GM19023 (cell line): ENCODE results near the gene RALGPS1.

Source experiments
- ATAC-seq: cut with Tn5 transposase; IDR thresholded peaks from one replicate; pipeline ENCODE4 v1.9.1; 2021; ENCODE audit warnings: mild to moderate bottlenecking, moderate library complexity; ENCODE audit not compliant: unreplicated experiment

The RALGPS1 gene

DNA sequence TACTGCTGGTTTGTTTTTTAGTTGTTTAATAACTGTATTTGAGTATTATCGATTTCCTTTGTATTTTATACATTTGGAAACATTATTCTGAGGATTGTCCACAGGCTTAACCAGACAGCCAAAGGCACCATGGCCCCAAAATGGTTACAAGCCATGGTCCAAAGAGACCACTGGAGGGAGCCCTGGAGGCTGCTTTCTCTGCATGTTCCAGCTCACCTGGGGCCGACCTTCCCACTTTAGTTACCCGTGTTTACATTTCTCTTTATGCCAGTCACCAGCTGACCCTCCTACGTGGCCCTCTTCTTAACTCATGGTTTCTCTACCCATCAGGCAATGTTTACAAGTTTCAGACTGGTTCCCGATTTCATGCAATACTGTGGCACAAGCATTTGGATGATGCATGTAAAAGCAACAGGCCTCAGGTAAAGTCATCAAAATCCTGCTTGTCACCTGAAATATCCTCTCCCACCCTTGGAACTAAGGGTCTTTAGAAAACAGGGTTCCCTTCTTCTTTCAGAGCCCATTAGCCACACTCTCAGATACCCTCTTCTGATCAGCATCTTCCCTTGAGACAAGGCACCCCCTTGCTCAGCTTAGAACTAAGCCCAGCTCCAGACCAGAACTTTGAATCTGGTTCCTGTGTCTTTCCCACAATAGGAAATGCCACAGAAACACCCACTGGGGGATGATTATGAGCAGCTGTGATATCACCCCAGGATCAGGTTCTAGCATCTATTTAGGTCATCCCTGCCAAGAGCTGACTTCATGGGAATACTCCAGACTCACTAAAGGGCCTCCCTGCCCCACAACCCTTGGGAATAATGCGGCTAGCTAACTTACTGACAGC, 300.1 kb downstream of the RALGPS1 start:
- ATAC-seq, result no peak

DNA sequence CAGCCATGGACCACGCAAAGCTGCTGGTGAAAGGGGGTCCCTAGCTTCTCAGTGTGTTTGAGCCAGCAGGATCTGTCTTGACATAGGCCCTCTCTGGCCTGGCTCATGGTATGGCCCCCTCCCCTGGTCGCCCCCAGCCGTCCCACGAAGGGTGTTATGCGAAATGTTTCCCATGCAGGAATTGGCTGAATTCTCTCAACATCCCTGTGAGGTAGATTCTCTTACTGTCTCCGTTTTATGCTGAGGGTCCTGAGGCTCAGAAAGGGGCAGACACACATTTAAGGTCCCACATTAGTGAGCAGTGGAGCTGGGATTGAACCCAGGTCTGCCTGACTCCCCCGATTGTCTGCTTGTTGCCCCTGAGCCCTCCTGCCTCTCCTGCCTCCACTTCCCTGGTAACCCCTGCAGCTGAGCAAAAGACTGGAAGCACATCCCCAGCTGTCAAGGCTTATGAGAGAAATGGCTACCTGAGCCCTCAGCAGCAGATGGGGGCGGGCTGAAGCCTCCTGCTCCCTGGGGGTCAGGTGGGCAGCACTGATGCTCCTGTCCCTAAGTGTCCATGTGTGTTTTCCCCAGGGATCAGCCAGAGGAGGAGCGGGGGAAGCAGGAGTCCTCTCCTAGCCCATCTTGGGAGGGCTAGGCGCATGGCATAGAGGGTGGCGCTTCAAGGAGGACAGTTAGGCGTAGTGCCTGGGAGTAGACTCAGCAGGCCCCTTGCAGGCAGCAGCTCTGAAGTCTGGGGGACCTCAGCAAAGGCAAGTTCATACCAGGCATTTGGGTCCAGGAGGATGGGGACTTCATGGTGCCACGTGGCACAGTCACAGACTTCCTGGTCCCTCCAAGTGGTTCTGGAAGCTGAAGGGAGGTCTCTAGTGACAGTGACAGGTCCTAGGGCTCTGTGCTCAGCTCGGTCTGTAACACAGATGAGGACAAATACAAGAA, 301.0 kb downstream of the RALGPS1 start:
- ATAC-seq, result no peak

- ATAC-seq, result no peak
Measured at GRCh38 chr9:127216210-127216887, 301.8 kb downstream of the RALGPS1 start.

- ATAC-seq, result no peak
Measured at GRCh38 chr9:127216888-127217217, 302.3 kb downstream of the RALGPS1 start.

DNA sequence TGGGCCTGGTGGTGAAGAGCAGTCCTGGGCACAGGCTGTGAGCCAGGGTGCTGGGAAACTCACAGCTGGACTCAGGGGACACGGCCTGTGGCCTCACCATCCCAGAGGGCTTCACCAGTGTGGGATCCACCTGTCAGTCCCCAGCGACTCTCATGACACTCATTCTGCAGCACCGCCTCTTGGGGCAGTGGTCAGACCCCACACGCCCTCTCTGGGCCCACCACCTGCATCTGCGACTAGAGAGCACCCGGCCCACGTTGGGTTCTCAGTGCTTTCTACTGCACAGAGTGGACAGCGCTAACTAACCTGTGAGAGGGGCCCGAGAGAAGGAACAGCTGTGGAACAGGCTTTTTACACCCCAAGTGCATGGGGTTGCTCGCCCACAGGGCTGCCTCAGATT, 304.2 kb downstream of the RALGPS1 start:
- no peak for ATAC-seq

DNA sequence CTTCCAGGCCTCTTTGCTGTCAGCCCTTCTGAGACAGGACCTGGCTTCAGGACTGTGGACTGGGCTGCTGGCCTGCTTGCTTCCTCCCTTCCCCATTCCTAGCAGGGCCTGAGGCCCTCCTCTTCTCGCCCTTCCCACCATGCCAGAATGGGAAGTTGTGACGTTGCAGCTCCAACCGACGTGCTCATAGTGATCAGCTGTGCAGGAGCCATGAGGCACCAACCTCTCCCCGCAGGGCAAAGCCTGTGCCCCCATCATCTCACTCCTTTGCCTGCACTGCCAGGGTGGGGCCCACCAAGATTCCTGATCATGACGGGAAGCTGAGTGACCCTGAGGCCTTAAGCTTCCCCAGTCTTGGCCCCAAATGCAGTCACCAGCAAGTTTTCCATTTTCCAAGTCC, 304.9 kb downstream of the RALGPS1 start:
- no peak for ATAC-seq

- no peak for ATAC-seq
Measured at GRCh38 chr9:127221695-127222094, 307.1 kb downstream of the RALGPS1 start.

DNA sequence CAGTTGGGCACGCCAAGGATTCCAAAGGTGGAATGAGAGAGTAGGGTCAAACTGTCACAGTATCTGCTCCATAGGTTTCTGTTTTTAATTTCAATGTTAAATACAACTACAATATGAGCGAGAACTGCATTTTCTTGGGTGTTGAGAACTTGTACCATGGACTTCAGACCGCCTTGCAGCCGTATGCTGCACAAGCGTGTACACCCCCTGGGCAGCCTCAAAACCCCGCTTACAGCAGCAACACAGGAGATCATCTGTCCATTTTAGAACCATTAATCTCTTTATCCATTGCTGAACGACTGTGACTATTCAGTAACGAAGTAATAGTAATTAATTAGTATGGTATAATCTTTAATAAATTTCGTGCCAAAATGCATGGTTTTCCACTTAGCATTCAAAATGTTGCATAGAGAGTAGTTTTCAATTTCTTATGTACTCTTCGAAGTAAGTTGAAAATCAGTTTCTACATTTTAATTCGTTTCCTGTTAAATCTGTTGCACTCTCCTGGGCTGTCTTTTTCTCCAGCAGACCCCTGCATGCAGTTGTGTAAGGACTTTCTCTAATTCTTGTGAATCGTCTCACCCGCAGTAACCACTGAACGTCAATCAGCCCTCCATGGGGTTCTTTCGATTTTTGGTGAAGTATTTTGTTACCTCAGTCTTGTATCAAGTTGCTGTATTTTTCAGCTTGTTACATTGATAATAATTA, 308.0 kb downstream of the RALGPS1 start:
- ATAC-seq, result no peak

DNA sequence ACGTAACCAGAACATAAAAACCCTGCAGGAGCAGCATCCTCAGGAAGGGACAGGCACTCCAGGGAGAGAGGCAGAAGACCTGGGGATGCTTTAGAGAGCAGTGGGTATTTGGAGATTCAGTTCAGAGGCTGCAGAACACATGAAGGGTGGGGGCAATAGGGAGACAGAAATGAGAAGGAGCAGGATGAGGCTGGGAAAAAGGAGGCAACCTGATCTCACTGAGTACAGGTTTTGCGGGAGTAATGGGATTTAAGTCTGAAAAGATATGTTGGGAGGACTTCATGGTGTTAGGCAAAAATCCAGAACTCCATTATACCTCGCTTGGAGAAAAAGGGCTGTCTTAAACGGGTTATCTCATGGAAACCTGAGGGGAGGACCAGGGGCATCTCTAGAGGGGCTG, 308.7 kb downstream of the RALGPS1 start:
- no peak for ATAC-seq

DNA sequence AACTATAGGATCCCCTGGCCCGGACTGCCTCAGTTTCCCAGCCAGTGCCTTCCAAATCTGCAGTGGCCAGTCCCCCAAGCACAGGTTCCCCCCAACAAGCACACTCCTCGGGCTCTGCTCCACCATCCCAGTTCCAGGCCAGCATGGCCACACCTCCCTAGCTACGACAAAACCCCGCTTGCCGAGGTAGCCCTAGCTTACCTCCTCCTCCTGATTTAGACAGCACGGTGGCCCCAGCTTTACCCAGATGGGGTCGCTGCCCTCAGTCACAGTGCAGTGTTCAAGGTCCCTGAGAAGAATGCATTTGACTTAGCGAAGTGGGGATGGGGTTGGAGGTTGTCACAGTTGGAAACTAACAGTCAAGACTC, 309.2 kb downstream of the RALGPS1 start:
- no peak for ATAC-seq

DNA sequence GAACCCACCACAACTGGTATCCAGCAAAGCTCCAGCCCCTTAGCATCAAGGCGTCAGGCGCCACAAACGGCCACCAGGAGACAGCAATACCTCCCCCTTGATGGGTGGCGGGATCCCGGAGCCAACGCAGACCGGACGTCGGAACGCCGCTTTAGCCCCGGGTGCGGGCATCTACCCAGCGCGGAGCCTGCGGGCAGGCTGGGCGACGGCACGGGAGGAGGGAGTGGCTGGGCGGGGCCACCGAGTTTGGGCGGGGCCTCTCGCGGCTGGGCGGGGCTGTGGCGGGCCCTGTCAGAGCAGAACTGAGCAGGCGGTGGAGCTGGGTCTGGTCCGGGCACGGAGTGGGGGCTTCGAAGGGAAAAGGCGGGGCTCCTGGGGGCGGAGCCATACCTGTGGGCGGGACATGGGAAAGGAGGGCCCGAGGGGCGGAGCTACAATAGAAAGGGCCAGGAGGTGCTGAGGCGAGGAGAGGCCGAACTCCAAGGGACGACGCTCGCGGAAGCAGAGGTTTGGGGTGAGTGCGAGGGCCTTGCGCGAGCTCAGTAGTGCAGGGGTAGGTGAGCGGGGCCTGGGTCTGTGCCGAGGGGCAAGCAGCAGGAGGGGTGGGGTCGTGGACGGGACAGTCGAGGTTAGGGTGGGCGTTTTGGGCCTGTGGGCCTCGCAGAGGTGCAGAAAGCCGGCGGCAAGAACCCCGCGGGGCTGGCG, 309.7 kb downstream of the RALGPS1 start:
- ATAC-seq, result peak; percentile 51

DNA sequence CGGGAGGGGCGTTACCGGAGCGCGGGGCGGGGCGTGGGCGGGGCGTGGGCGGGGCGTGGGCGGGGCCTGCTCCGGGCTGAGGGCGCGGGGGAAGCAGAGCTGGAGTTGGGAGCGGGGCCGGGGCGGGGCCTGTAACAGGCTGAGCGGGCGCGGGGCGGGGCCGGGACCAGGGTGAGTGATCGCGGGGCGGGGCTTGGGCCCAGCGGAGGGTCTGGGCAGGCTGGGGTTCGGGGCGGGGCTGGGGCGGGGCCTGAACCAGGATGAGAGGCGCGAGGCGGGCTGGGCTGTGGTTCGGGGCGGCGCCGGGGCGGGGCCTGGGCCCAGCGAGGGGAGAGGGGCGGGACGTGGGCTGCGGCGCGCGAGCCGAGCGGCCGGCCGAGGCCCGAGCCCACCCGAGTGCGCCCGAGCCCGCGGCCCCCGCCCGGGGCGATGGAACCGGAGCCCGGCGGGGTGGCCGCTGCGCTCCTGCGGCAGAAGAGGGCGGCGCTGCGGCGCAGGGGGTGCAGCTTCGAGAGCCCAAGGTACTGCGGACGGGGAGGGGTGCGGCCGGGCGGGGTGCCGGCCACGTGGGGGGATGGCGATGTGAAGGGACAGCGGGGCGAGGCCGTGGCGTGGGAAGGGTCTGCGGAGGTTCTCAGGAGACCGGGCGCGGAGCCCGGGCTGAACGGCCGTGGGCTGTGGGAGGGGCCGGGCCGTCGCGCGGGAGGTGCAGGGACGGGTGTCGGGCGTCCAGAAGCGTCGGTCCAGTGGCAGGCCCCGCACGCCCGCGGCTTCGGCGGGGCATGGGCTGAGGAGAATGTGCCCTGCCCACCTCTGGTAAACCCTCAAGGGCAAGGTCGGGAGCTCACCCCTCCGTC, 310.5 kb downstream of the RALGPS1 start:
- ATAC-seq, result peak; percentile 51

DNA sequence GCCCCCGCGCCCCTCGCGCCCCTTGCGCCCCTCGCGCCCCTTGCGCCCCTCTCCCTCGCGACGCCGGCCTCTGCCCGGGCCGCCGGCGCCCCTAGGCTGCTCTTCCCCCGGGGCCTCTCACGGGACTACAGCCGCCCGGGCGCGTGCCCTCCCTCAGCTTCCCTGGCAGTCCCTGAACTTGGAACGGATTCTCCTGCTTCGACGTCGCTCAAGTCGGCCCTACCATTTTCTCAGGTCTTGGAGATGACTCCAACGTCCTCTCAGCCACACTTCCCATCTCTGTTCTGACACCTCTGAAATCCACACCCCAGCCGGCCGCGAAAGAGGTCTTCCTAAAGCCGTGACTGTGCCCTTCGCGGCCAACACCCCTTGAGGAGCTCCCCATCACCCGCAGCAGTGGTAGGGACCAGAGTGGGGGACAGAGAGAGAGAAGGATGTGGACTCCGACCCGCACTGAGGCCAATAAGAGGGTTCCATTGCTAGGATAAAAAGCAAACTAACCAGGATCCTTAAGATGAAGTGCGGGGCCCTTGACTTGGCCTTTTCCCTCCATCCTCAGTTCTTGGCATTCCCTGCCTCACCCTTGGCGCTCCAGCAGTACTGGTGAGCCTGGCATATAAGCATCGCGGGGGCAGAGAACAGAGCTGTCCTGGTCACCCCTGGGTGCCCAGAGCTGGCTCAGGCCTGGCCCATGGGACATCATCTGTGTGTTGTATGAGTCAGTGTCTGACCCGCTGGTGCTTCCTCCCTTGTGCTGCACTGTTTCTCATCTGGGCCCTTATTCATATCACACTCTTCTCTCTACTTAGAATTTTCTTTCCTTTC, 311.4 kb downstream of the RALGPS1 start:
- ATAC-seq, result no peak

GRCh38 chr9:127229691-127230417, 315.3 kb downstream of the RALGPS1 start:
- no peak for ATAC-seq

DNA sequence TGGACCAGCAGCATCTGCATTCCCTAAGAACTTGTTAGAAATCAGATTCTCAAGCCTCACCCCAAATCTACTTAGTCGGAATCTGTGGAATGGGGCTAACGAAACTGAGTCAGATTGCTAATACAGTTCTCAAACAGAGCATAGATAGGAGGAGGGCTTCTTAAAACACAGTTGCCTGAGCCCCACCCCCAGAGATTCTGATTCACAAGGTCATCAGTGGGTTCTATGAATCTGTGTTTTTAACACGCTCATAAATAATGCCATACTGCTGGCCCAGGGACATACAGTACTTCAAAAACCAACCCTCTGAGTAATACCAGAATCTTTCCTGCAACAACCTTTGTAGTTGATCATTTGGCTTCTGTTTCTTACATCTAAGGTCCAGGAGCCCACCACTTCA, 317.1 kb downstream of the RALGPS1 start:
- ATAC-seq, result no peak

GRCh38 chr9:127232833-127233549, 318.4 kb downstream of the RALGPS1 start:
- no peak for ATAC-seq

- no peak for ATAC-seq
Measured at GRCh38 chr9:127233550-127233949, 319.0 kb downstream of the RALGPS1 start.
